HepG2 (cell line): ENCODE results near the gene SGF29. TPM values are rescaled to one million over a fixed set of nuclear protein-coding genes. Genes with fewer than 3 reads are reported as not detected.

Experiments
- EP300 ChIP-seq, 3 experiments: sonication (generic) in 1 of 3; formaldehyde crosslinking in 1 of 3; IDR thresholded peaks; 2 replicates each; pipeline versions ENCODE4 v1.5.1 to v1.6.1; 2011 to 2020; ENCODE audit warnings: low read depth in 2 of 3, low read length in 2 of 3, borderline replicate concordance in 1 of 3, improper control_type of control experiment in 1 of 3, mild to moderate bottlenecking in 1 of 3, missing genetic modification reagents in 1 of 3, moderate library complexity in 1 of 3
- HDAC1 ChIP-seq: sonication (generic); formaldehyde crosslinking; IDR thresholded peaks from 2 replicates; pipeline ENCODE4 v1.5.1; 2020; ENCODE audit warnings: mild to moderate bottlenecking, missing genetic modification reagents
- HDAC6 ChIP-seq: fragments of 200-600 bp; sonication (generic); IDR thresholded peaks from 2 replicates; pipeline ENCODE4 v1.7.0; 2017; ENCODE audit warnings: mild to moderate bottlenecking, antibody characterized with exemption, low read length, low read depth
- ISL2 ChIP-seq: sonication (generic); formaldehyde crosslinking; IDR thresholded peaks from 2 replicates; pipeline ENCODE4 v1.5.0; 2020; ENCODE audit warnings: missing genetic modification reagents
- KLF9 ChIP-seq: IDR thresholded peaks from 2 replicates; pipeline ENCODE4 v1.6.1; 2016; ENCODE audit warnings: low read depth
- MAF1 ChIP-seq: sonication (generic); formaldehyde crosslinking; IDR thresholded peaks from 2 replicates; pipeline ENCODE4 v1.5.0; 2020; ENCODE audit warnings: missing genetic modification reagents, borderline replicate concordance
- MAFK ChIP-seq, 2 experiments: IDR thresholded peaks in 1 of 2; conservative IDR thresholded peaks in 1 of 2; 2 replicates each; pipeline ENCODE4 v1.6.1; 2011; ENCODE audit warnings: improper control_type of control experiment in 2 of 2, low read length in 2 of 2
- MED8 ChIP-seq: sonication (generic); formaldehyde crosslinking; IDR thresholded peaks from 2 replicates; pipeline ENCODE4 v1.8.1; 2023; ENCODE audit warnings: mild to moderate bottlenecking, missing genetic modification reagents; ENCODE audit not compliant: insufficient replicate concordance
- MXD4 ChIP-seq: IDR thresholded peaks from 2 replicates; pipeline ENCODE4 v1.6.1; 2016; ENCODE audit warnings: mild to moderate bottlenecking, missing biosample characterization, missing genetic modification reagents
- NFRKB ChIP-seq: fragments of 450-650 bp; IDR thresholded peaks from 2 replicates; pipeline ENCODE4 v1.6.1; 2017
- NR3C1 ChIP-seq: sonication (generic); formaldehyde crosslinking; IDR thresholded peaks from 2 replicates; pipeline ENCODE4 v1.4.0; 2020; ENCODE audit warnings: missing genetic modification reagents
- PHF8 ChIP-seq: sonication (generic); formaldehyde crosslinking; IDR thresholded peaks from 2 replicates; pipeline ENCODE4 v1.5.0; 2020; ENCODE audit warnings: missing genetic modification reagents
- REXO4 ChIP-seq: sonication (generic); formaldehyde crosslinking; IDR thresholded peaks from 2 replicates; pipeline ENCODE4 v1.8.0; 2022; ENCODE audit warnings: missing genetic modification reagents, mild to moderate bottlenecking, borderline replicate concordance
- TBX3 ChIP-seq: fragments of 450-650 bp; IDR thresholded peaks from 2 replicates; pipeline ENCODE4 v1.6.1; 2017; ENCODE audit warnings: antibody characterized with exemption, mild to moderate bottlenecking, inconsistent platforms, borderline replicate concordance
- TRIM22 ChIP-seq: fragments of 450-650 bp; IDR thresholded peaks from 2 replicates; pipeline ENCODE4 v1.6.1; 2017
- ZNF678 ChIP-seq: sonication (generic); formaldehyde crosslinking; IDR thresholded peaks from 2 replicates; pipeline ENCODE4 v1.4.0; 2020; ENCODE audit warnings: mild to moderate bottlenecking, missing genetic modification reagents
- ZNF713 ChIP-seq: sonication (generic); formaldehyde crosslinking; IDR thresholded peaks from 2 replicates; pipeline ENCODE4 v1.4.0; 2020; ENCODE audit warnings: mild to moderate bottlenecking, missing genetic modification reagents
- ZNF770 ChIP-seq: sonication (generic); formaldehyde crosslinking; IDR thresholded peaks from 2 replicates; pipeline ENCODE4 v1.5.0; 2020; ENCODE audit warnings: mild to moderate bottlenecking, missing genetic modification reagents
- ZNF781 ChIP-seq: sonication (generic); formaldehyde crosslinking; IDR thresholded peaks from 2 replicates; pipeline ENCODE4 v1.5.1; 2020; ENCODE audit warnings: borderline replicate concordance, mild to moderate bottlenecking, missing genetic modification reagents; ENCODE audit errors: not compliant biosample characterization
- ZSCAN9 ChIP-seq: IDR thresholded peaks from 2 replicates; pipeline ENCODE4 v1.6.1; 2016; ENCODE audit warnings: borderline replicate concordance
- polyA plus RNA-seq, 8 experiments: library from polyadenylated mRNA; depleted of rRNA in 3 of 8; stranded (reverse) in 7 of 8; unstranded in 1 of 8; fragments of >200 nt; fragmentation: Illumina TruSeq in 4 of 8; extraction: Trizol in 4 of 8; gene quantifications; 2 replicates each; pipeline versions ENCODE4 v1.2.1 to v1.2.3, GENCODE V29; 2011 to 2016; ENCODE audit warnings: low read depth in 4 of 8, missing spikeins in 1 of 8, mixed read lengths in 1 of 8; ENCODE audit not compliant: insufficient read depth in 1 of 8
- total RNA-seq, 5 experiments: library from RNA; depleted of rRNA; stranded (reverse); fragments of >200 nt; fragmentation: Illumina TruSeq; extraction: Trizol; gene quantifications; 2 replicates each; pipeline ENCODE4 v1.2.3, GENCODE V29; 2016; ENCODE audit warnings: low read depth in 1 of 5
- TF ChIP-seq, protein P1 (sequence below): sonication (generic); formaldehyde crosslinking; IDR thresholded peaks from 2 replicates; pipeline ENCODE4 v1.4.0; 2020; ENCODE audit warnings: mild to moderate bottlenecking, missing genetic modification reagents

The SGF29 gene
- total and polyA plus RNA-seq, 2 of the 13 experiments (the other 11 are each of a cell fraction or from before 2014, with no cell fraction given), result 5.0 to 29.4 TPM

GRCh38 chr16:28538733-28539596 lies 14.8 kb upstream of the SGF29 start, which contains the start of gene NUPR1 (continued):
- TF ChIP-seq, protein P1, sequence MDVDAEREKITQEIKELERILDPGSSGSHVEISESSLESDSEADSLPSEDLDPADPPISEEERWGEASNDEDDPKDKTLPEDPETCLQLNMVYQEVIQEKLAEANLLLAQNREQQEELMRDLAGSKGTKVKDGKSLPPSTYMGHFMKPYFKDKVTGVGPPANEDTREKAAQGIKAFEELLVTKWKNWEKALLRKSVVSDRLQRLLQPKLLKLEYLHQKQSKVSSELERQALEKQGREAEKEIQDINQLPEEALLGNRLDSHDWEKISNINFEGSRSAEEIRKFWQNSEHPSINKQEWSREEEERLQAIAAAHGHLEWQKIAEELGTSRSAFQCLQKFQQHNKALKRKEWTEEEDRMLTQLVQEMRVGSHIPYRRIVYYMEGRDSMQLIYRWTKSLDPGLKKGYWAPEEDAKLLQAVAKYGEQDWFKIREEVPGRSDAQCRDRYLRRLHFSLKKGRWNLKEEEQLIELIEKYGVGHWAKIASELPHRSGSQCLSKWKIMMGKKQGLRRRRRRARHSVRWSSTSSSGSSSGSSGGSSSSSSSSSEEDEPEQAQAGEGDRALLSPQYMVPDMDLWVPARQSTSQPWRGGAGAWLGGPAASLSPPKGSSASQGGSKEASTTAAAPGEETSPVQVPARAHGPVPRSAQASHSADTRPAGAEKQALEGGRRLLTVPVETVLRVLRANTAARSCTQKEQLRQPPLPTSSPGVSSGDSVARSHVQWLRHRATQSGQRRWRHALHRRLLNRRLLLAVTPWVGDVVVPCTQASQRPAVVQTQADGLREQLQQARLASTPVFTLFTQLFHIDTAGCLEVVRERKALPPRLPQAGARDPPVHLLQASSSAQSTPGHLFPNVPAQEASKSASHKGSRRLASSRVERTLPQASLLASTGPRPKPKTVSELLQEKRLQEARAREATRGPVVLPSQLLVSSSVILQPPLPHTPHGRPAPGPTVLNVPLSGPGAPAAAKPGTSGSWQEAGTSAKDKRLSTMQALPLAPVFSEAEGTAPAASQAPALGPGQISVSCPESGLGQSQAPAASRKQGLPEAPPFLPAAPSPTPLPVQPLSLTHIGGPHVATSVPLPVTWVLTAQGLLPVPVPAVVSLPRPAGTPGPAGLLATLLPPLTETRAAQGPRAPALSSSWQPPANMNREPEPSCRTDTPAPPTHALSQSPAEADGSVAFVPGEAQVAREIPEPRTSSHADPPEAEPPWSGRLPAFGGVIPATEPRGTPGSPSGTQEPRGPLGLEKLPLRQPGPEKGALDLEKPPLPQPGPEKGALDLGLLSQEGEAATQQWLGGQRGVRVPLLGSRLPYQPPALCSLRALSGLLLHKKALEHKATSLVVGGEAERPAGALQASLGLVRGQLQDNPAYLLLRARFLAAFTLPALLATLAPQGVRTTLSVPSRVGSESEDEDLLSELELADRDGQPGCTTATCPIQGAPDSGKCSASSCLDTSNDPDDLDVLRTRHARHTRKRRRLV (CRISPR knock-in tag), result no peak
- no peak for TF ChIP-seq NR3C1 (CRISPR knock-in tag)
- peak; percentile 82; the same call in 1 of the 2 replicates for TF ChIP-seq ZNF770 (CRISPR knock-in tag)
- TF ChIP-seq ZNF781 (CRISPR knock-in tag), result peak; percentile 40
- TF ChIP-seq ZSCAN9, result peak; percentile 90; the same call in 1 of the 2 replicates
- TF ChIP-seq MAFK (conservative IDR thresholded peaks at IDR 0.05 in 1 of 2, IDR thresholded peaks at IDR 0.05 in 1 of 2; ENCODE audit: low read length in 2 of 2), result no peak
- 0 out of 2 replicates have a peak, but pooled peaks have one; percentile 49 for TF ChIP-seq HDAC1 (CRISPR knock-in tag)
- TF ChIP-seq HDAC6, result no peak
- no peak for TF ChIP-seq MED8 (CRISPR knock-in tag)
- peak; percentile 72; the same call in 1 of the 2 replicates for TF ChIP-seq MAF1 (CRISPR knock-in tag)
- TF ChIP-seq PHF8, result peak; percentile 66; the same call in 1 of the 2 replicates
- TF ChIP-seq ZNF678, result no peak
- no peak for TF ChIP-seq TBX3
- peak; percentile 75; the same call in 1 of the 2 replicates for TF ChIP-seq ISL2
- no peak for TF ChIP-seq KLF9 (CRISPR knock-in tag)
- no peak for TF ChIP-seq TRIM22
- TF ChIP-seq NFRKB, result no peak
- 0 out of 4 replicates have a peak, but pooled peaks of 1 of the 2 experiments have one; percentile 46 for TF ChIP-seq EP300 (IDR thresholded peaks at IDR 0.05; ENCODE audit: low read depth in 2 of 2, low read length in 2 of 2)
- TF ChIP-seq EP300 (CRISPR knock-in tag; IDR thresholded peaks at IDR 0.05; ENCODE audit: borderline replicate concordance), result 0 out of 2 replicates have a peak, but pooled peaks have one; percentile 51
- no peak for TF ChIP-seq MXD4 (CRISPR knock-in tag)
- TF ChIP-seq REXO4 (CRISPR knock-in tag), result no peak
- no peak for TF ChIP-seq ZNF713
